Measurements from ENCODE around the gene CCDC47.

The CCDC47 gene

GRCh38 chr17:63704836-63705235, 68.6 kb downstream of the CCDC47 start:
- no peak overlapping the region for H3K4me3 ChIP-seq (ENCODE audit: low read length)
- peaks cover 5% of the 10 kb centered on the region; the same call in 1 of the 2 replicates for H4K20me1 ChIP-seq (ENCODE audit: control insufficient read depth, insufficient read depth, low read depth, low read length)
- H3K4me2 ChIP-seq (ENCODE audit: low read length), result 0 out of 2 replicates have a peak overlapping the region, but pooled peaks have one; percentile 100
- peaks cover 61% of the 10 kb centered on the region for H3K4me1 ChIP-seq (ENCODE audit: control insufficient read depth, low read length)
- TF ChIP-seq CTCF (IDR thresholded peaks at IDR 0.05; ENCODE audit: low read depth, low read length, poor library complexity, severe bottlenecking) (no peak), EZH2phosphoT487 (IDR thresholded peaks at IDR 0.05; ENCODE audit: borderline replicate concordance, low read length) (no peak)
- H3K27me3 ChIP-seq (ENCODE audit: control insufficient read depth, low read length), result no peaks in the 10 kb centered on the region
- H3K9me3 ChIP-seq (ENCODE audit: control insufficient read depth, insufficient read depth, low read length), result no peaks in the 10 kb centered on the region
- H3F3A ChIP-seq (ENCODE audit: control insufficient read depth, insufficient read depth), result peaks cover 19% of the 10 kb centered on the region
- H3K79me2 ChIP-seq (ENCODE audit: control insufficient read depth, low read length), result peaks cover 42% of the 10 kb centered on the region
- H3K27ac ChIP-seq (ENCODE audit: low read depth, low read length), result peak overlapping the region; percentile 22; the same call in 1 of the 2 replicates
- H3K9me2 ChIP-seq (replicated peaks; ENCODE audit: control insufficient read depth, low read length), result no peaks in the 10 kb centered on the region
- peaks cover 67% of the 10 kb centered on the region for H3K36me3 ChIP-seq (ENCODE audit: control insufficient read depth, low read length)

GRCh38 chr17:63704259-63704576, 69.2 kb downstream of the CCDC47 start:
- Histone ChIP-seq H3K79me2 (ENCODE audit: control insufficient read depth, low read length) (peaks cover 42% of the 10 kb centered on the region), H3K27me3 (ENCODE audit: control insufficient read depth, low read length) (no peaks in the 10 kb centered on the region), H3K4me1 (ENCODE audit: control insufficient read depth, low read length) (peaks cover 61% of the 10 kb centered on the region), H3K4me3 (ENCODE audit: low read length) (peak overlapping the region; percentile 95; the same call in 1 of the 2 replicates), H3F3A (ENCODE audit: control insufficient read depth, insufficient read depth) (peaks cover 14% of the 10 kb centered on the region), H3K27ac (ENCODE audit: low read depth, low read length) (no peak overlapping the region), H3K36me3 (ENCODE audit: control insufficient read depth, low read length) (peaks cover 61% of the 10 kb centered on the region), H3K9me2 (replicated peaks; ENCODE audit: control insufficient read depth, low read length) (no peaks in the 10 kb centered on the region), H3K9me3 (ENCODE audit: control insufficient read depth, insufficient read depth, low read length) (no peaks in the 10 kb centered on the region), H3K4me2 (ENCODE audit: low read length) (peak overlapping the region; percentile 100), H4K20me1 (ENCODE audit: control insufficient read depth, insufficient read depth, low read depth, low read length) (peaks cover 5% of the 10 kb centered on the region; the same call in 1 of the 2 replicates)
- TF ChIP-seq EZH2phosphoT487 (IDR thresholded peaks at IDR 0.05; ENCODE audit: borderline replicate concordance, low read length) (no peak), CTCF (IDR thresholded peaks at IDR 0.05; ENCODE audit: low read depth, low read length, poor library complexity, severe bottlenecking) (no peak)

GRCh38 chr17:63703556-63704258, 69.7 kb downstream of the CCDC47 start:
- Histone ChIP-seq H3K36me3 (ENCODE audit: control insufficient read depth, low read length) (peaks cover 60% of the 10 kb centered on the region), H3K4me1 (ENCODE audit: control insufficient read depth, low read length) (peaks cover 61% of the 10 kb centered on the region), H3K27ac (ENCODE audit: low read depth, low read length) (no peak overlapping the region), H4K20me1 (ENCODE audit: control insufficient read depth, insufficient read depth, low read depth, low read length) (peaks cover 5% of the 10 kb centered on the region; the same call in 1 of the 2 replicates), H3K27me3 (ENCODE audit: control insufficient read depth, low read length) (no peaks in the 10 kb centered on the region), H3K9me2 (replicated peaks; ENCODE audit: control insufficient read depth, low read length) (no peaks in the 10 kb centered on the region), H3K4me2 (ENCODE audit: low read length) (peak overlapping the region; percentile 100), H3K4me3 (ENCODE audit: low read length) (peak overlapping the region; percentile 95), H3K79me2 (ENCODE audit: control insufficient read depth, low read length) (peaks cover 46% of the 10 kb centered on the region), H3F3A (ENCODE audit: control insufficient read depth, insufficient read depth) (peaks cover 14% of the 10 kb centered on the region), H3K9me3 (ENCODE audit: control insufficient read depth, insufficient read depth, low read length) (no peaks in the 10 kb centered on the region)
- no peak for TF ChIP-seq CTCF (IDR thresholded peaks at IDR 0.05; ENCODE audit: low read depth, low read length, poor library complexity, severe bottlenecking)
- TF ChIP-seq EZH2phosphoT487 (IDR thresholded peaks at IDR 0.05; ENCODE audit: borderline replicate concordance, low read length), result no peak

Measured in DOHH2 (cell line).